A549 treated with AZD2906 at 1 μM for 4 hours (cell line): Measurements from ENCODE around the gene CDH19. TPM values are rescaled to one million over a fixed set of nuclear protein-coding genes. Genes with fewer than 3 reads are reported as not detected.

ENCODE experiments used
- total RNA-seq: library from RNA; stranded (reverse); fragments of 200-300 nt; extraction: Qiagen RNA extraction; gene quantifications from 5 replicates; pipeline ENCODE4 v1.2.3, GENCODE V29; 2022

CDH19 gene
- 0.56 to 1.0 TPM (median 0.73 TPM) in 5 replicates for total RNA-seq

GRCh38 chr18:66603941-66604627, at the start of gene CDH19:
Gene CDH19, minus strand, starts transcription at chr18:66604090. Its CDS starts 31,886 bp downstream, at chr18:66572204.

